HG03378 (cell line): ENCODE results near the gene TEKT5.

Experiments used
- ATAC-seq: cut with Tn5 transposase; IDR thresholded peaks from one replicate; pipeline ENCODE4 v1.9.1; 2021; ENCODE audit warnings: mild to moderate bottlenecking, moderate library complexity; ENCODE audit not compliant: unreplicated experiment

Gene TEKT5

DNA sequence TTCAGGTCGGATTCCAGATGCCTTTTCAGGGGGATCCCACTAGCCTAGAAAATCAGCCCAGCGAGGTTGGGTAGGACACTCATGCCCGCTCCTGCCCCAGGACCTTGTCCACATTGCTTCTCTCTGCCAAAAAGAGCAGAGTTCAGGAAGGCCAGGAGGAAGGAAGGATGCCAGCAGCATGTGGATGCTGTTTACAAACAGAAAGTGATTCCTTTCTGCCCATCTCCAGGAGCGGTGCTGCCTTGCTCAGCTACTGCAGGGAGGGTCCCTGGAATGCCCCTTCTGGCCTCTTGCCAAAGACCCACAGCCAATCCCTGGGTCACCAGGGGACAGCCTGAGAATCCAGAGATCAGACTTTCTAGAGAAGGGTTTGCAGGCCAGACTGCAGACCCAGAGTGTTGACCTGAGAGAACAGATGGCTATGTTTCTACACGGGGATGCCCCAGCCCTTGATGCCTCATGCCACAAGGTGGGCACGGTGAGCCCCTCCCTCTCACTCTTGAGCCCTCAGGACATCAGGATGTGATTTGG is 82.0 kb downstream of the TEKT5 start:
- no peak for ATAC-seq

DNA sequence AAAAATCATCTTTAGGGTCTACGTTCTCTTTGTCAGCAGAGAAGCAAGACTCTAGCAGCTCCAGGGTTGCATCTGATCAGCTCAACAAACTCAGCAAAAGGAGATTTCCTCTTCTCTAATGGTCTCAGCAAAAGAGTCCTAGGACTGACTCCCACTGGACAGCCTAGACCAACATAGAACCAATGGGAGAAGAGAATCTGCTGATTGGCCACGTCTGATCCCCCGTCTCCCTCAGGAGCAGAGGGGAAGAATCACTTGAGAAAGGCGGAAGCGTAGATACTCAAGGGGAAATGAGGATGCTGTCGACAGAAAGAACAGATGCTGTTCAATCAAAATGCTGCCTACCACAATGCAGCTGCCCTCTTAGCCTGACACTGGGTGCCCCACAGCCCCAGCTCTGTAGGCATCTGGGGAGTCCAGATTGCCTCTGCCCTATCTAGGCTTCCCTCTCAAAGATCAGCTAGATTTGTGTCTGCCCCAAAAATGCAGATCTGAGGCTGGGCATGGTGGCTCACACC is 82.8 kb downstream of the TEKT5 start:
- ATAC-seq: no peak

DNA sequence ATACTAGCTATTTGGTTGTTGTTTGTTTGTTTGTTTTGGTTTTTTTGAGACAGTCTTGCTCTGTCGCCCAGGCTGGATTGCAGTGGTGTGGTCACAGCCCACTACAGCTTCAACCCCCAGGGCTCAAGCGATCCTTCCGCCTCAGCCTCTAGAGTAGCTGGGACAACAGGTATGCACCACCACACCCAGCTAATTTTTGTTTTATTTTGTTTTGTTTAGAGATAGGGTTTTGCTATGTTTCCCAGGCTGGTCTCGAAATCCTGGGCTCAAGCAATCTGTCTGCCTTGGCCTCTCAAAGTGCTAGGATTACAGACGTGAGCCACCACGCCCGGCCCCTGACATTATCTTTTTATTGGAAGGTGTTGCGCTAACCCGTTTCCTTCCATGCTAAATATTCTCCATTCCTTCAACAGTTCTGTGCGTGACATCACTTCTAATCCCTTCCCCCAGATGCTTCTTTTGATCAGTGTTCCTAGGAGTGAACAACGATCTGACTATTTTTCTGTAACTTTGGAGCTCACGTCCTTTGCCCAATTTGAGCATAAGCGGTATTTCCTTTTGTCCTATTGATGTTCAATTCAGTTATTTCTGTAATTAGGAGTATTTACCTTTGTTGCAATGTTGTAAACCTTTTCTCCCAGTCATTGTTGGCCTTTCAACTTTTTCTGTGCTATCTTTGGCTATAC is 84.1 kb downstream of the TEKT5 start:
- no peak for ATAC-seq

DNA sequence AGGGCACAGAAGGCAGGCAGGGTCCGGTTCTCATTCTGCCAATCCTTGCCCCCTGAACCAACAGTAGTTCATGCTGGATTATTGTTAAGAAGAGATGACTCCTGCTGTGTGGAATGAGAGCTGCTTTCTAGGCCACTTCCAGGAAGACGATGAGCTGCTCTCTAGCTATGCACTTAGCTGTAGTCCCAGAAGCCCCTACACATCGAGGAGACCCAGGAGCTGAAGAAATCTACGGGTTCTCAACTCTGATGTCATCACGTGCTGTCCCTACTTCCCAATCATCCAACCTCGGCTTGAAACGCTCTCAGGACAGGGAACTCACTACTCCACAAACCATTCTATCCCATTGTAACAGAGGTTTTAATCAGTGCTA is 85.3 kb downstream of the TEKT5 start:
- no peak for ATAC-seq

DNA sequence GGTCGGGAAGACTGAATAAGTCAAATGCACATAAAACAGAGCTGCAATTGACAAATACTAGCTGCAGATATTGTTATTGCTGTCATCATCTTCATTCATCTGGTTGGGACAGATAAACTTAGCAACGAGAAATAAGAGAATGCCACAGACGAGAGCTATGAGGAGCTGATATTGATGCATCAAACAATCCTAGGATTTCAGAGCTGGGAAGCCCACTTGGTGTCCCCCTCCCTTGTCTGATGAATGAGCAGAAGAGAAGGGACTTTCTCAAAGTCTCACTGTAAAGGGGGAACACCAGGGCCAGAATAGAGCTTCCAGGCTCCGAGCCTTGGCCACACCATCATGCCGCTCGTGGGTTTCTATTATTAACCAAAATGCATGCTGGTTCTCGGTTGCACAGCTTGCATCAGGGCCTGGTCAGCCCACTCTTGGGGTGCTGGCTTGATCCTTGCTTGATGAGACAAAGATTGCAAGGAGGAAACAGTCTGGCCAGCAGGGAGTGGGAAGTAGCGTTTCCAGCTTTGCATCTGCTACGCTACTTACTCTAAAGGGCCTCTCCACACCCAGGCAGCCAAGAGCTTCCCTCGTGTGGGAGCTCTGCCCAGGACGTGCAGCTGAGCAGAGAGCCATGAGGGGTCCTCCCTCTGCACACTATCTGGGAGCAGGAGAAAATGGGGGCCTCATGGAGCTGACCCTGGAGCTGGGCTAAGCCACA is 85.9 kb downstream of the TEKT5 start:
- ATAC-seq: no peak

DNA sequence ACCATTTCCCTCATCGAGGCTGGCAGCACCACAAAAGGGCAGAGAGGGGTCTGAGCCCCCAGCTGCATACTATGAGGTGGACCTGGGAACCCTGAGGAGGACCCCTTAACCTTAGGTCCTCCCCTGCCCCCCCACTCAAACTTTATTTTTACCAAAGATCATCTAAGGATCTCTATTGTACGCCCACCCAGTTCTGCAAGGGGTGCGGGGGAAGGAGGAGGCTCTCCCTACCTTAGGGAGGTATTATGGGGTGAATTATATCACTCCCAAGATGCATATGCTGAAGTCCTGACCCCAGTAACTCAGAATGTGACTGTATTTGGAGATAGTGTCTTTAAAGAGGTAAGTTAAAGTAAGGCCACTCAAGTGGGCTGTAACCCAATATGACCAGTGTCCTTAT is 87.6 kb downstream of the TEKT5 start:
- ATAC-seq: no peak

DNA sequence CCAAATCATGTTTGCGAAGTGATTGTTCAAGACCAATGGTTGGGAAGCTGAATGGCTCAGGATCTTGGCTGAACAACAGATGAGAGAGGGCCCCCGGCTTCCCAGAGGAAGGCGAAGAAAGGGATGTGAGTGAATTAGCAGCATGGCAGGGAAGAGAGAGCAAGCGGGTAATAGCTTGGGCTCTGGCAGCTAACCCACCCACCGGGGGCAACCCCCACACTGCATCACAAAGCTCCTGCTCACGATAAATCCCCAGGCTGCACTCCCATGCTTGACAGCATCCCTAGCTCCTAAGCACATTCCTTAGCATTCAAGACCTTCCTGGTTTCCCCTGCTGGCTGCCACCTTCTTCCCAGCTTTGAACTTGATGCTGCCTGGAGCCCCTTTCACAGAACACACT is 88.1 kb downstream of the TEKT5 start:
- ATAC-seq: no peak

DNA sequence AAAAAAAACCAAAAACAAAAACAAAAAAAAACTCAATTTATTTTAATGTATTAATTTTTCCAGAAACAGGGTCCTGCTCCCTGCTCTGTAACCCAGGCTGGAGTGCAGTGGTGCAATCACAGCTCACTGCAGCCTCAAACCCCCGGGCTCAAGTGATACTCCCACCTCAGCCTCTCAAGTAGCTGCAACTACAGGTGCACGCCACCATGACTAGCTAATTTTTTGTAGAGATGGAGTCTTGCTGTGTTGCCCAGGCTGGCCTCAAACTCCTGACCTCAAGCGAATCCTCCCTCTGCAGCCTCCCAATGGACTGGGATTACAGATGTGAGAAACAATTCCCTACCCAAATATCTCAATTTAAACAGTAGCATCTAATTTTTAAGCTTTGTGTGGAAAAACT is 89.1 kb downstream of the TEKT5 start:
- ATAC-seq: no peak

DNA sequence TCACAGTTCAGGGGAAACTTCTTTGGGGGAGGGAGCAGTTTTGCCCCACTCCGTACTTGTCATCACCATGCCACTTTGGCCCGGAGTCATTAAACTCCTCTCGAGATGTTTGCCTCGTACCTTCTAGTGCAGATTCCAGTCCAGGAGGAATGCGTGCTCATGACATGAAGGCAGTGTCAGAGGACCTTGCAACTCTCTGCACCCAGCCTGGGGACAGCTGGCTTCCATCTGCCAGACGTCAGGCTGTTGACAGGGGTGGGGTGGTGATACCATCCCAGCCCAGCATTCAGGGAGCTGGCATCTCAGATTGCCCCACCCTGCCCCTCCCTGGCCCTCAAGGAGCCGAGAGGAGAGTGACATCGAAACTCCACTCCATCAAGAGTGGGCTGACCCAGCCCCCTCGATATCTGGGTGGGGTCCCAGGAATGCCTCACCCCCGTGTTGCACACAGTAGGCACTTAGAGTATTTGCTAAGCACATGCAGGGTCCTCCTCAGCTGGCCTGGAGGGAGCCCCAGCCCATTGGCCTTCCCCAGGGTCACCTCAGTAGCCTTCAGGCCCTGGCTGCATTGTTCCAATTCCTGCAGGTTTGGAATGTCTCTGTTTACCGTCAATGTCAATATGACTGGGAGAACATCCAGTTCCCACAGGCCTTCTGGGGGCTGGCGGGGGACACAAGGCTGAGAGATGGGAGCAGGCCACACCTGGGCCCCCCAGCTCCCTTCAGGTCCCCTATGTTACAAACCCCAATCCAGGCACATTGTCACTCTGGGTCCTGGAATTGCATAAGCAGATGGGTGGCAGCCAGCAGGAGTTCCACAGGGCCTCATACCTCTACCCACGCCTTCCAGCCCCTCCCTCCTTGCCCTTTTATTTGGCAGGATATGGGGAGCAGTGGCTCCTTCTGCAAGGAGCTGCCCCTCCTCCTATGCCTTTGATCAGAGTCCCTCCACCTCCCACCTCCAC is 93.0 kb downstream of the TEKT5 start:
- ATAC-seq: no peak

DNA sequence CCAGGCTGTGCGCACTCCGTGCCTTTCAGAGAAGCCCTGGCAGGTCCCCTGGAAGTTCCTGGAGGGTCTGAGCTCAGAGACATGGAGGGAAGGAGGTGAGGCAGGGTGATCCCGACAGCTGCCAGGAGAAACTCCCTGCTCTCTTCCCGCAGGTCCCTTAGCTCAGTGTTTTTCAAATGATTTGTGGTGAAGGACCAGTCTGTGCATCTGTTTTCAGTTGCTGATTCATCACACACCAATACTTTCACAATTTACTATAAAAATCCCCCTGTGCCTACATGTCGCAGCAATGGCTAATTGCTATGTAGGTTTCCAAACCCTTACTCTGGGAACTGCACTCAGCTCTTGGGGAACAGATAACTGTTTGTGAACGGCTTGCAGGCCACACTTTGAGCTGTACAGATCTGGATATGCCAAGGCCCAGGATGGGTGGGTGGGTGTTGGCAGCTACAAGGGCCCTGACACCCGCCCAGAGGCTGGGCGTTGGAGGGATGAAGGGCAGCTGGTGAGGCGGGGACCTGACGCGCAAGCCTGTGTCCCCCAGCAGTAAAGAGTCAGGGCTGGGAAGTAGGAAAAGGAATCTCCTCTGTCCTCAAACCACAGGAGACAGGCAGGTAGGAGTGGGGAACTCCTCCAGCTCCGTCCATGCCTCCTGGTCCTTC is 93.8 kb downstream of the TEKT5 start:
- ATAC-seq: no peak

DNA sequence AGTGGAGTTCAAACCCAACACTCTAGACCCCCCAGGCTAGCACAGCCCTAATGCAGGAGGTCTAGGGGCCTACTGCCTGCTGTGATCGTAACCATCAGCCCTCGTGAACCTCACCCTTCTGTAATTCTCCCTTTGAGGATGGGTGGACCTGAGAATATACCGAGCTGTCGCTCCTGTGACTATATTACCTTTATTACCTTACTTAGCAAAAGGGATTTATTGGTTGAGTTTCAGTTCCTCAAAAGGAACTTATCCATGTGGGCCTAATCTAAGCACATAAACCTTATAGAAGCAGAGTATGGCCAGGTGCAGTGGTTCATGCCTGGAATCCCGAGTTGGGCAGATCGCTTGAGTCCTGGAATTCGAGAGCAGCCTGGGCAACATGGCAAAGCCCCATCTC is 95.1 kb downstream of the TEKT5 start:
- no peak for ATAC-seq

DNA sequence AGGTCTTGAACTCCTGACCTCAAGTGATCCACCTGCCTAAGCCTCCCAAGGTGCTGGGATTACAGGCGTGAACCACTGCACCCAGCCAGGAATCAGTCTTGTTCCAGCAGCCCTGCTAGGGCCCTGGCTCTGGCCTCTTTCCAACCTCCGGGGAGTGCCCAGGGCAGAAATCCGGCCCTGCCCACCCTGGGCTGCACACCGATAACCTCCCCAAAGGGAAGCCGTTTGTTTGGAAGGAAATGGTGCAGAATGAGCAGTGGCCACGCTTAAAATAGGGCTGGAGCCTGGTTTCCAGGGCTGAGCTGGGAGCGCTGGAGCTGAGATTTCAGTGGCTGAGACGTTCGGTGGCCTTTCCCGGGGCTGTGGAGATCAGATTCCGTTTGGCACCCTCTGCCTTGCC is 96.6 kb downstream of the TEKT5 start:
- no peak for ATAC-seq

DNA sequence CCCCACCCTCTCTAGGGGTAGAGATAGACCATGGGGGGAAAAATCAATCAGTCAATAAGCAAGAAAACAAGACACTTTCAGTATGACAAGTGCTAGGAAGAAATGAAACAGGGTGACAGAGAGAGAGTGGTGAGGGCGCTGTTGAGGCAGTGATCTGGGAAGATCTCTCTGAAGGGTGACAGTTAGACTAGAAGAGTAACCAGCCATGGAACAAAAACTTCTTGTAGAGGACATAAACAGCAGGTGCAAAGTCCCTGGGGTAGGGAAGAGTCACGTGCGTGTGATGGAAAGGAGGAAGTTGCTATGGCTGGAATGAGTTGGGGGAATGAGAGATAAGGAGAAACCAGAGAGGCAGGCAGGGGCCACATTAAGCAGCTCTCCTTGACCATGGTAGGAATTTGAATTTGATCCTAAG is 97.5 kb downstream of the TEKT5 start:
- no peak for ATAC-seq

DNA sequence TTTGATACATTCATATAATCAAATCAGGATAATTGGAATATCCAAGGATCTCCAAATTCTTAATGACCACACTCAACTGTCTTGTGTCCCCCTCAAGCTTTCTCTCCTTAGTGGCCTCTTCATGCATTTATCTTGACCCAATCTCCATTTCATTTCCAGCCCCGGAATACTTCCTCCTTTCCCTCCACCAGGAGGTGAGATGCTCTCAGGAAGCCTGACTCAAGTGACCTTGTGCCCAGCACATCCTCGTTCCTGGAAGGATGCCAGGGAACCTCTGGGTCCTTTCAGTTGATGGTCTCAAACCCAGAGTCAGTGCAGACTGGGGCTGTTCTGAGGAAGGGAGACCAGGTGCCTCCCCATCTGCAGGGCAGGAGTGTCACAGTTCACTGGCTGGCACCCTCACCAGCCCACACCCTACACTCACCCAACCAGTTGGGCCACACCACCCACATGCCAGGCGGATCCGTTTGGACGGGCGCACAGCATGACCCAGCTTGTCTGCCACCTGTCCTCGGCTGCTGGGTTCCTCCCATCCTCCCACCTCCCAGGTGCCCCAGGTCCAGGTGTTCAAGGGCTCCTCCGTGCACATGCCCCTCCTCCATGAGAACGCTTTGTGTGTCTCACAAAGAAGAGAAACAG is 100.3 kb downstream of the TEKT5 start:
- no peak for ATAC-seq

DNA sequence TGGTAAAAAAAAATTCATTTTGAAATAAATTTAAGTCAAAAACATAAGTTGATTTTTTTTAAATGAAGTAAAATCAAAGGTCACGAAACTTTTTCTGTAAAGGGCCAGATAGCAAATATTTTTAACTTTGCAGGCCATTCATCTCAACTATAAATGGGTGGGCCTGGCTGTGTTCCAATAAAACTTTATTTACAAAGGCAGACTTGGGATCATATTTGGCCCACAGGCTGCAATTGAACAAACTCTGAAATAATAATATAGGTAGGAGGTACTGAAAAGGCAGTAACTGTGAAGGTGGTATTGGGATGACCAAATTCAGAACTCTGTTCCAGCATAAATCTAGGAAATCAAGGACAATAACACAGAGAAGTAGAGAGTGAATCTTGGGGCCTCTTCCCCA is 102.1 kb downstream of the TEKT5 start:
- ATAC-seq: no peak

DNA sequence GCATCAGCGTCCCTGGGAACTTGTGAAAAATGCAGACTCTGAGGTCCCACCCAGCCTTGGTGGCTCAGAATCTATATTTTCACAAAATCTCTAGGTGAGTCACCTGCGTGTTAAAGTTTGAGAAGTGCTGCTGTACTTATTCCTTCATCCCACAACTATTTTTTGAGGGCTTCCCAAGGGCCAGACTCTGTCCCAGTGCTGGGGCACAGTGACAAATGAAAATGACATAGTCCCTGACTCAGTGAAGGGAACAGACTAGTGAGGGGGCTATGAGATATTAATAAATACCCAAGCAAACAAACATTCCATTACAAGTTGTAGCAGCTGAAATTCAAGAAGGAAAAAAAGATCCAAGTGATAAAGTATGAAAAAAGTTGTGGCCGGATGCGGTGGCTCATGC is 104.4 kb downstream of the TEKT5 start:
- ATAC-seq: no peak

DNA sequence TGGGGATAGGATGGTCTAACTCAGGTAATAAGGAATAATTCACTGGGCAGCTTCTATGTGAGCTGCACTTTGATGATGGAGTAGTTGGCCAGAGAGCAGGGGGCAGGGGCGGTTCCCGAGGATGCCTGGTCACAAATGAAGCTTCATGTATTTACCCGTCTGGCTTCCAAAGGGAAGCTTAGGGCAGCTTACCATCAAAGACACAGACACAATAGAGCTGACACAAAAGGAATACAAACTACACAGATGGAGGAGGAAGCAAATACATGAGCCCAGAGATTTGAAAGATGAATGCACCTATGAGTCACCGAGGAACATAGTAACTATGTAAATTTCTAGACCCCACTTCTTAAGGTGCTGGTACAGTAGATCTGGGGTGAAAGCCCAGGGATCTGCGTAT is 105.6 kb downstream of the TEKT5 start:
- ATAC-seq: no peak

DNA sequence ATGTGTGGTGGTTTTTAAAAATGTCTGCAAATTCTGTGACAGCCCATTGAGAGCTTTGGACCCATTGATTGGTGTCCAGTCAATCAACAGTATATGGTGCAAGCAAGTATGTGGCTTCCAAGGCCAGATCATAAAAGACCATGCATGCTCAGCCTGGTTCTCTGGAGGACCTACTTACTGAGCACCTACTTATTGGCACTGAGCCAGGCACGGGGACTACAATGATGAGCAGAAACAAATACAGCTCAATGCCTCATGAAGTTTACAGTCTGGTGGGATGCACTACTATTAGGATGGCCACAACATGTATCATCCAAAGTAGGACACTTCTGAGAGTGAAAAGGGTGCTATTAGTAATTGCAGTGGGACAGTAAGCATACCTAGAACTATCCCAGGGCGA is 107.1 kb downstream of the TEKT5 start:
- no peak for ATAC-seq

DNA sequence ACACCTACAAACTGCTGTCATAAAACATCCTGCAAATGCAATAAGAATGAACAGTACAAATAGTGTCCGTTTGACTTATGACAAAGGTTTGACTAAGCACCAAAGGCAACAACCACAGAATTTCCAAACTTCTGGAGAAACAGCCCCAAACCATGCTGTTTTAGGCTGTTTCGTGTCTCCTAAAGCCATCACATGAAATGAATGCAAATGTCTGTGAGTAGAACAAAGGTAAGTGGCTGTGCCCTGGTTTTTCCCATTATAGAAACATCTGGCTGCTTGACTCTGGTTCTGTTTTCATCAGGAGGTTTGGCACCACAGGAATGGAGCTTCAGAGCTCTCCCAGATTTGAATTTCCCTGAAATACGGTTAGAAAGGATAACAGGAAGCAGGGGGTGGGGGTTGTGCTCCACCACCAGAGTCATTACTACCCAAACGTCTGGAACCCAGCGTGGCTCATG is 109.7 kb downstream of the TEKT5 start:
- no peak for ATAC-seq

DNA sequence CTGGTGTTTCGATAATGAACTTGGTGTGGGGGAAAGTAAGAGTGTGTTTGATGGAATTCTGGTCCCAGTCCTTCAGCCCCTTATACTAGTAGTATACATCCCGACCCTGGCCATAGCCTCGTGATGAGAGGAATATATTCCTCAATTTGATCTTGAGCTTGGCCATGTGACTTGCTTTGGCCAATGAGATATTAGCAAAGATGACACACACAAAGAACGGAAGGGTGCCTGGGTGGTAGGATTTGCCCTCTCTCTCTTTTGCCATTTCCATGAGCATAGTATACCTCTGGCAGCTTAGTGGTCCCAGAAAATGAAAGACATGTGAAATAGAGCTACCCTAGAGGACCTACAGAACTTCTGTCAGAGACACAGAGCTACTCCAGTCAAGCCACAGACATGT is 111.5 kb downstream of the TEKT5 start:
- no peak for ATAC-seq
